Measurements from ENCODE around the gene NAB1. TPM values are rescaled to one million over a fixed set of nuclear protein-coding genes. Genes with fewer than 3 reads are reported as not detected.

Gene NAB1
- total RNA-seq, 1 experiment from 2014 or later: 36.9 TPM

- H3K79me2 ChIP-seq (ENCODE audit: insufficient read depth, low read length): 0 out of 2 replicates have a peak, but pooled peaks cover 3% of the 10 kb centered on the region
- no peaks in the 10 kb centered on the region for H3K9me3 ChIP-seq (ENCODE audit: control insufficient read depth, low read depth, low read length)
- no peak overlapping the region for H4K8ac ChIP-seq (replicated peaks; ENCODE audit: insufficient read length, low read depth, low read length)
- H3K9ac ChIP-seq (ENCODE audit: extremely low read depth, insufficient read length, low read length): no peak overlapping the region
- no peak overlapping the region for H4K5ac ChIP-seq (ENCODE audit: insufficient read length, low read depth, low read length)
- H2AFZ ChIP-seq (ENCODE audit: low read length): no peak overlapping the region
- peaks cover 16% of the 10 kb centered on the region for H3K23me2 ChIP-seq (ENCODE audit: insufficient read length, low read depth, low read length, poor library complexity, severe bottlenecking)
- no peak overlapping the region for H2BK12ac ChIP-seq (ENCODE audit: insufficient read length, low read depth, low read length)
- peak; percentile 63 for DNase-seq
- H3K4me2 ChIP-seq (ENCODE audit: insufficient read depth, insufficient read length, low read length): peak overlapping the region; percentile 88
- WGBS (ENCODE audit: extremely low coverage, insufficient read length, low lambda C conversion rate): no CpG with 5 or more reads among the region's 78 CpGs
- no peak overlapping the region for H3K18ac ChIP-seq (ENCODE audit: insufficient read length, low read depth, low read length)
- TF ChIP-seq, protein P1, sequence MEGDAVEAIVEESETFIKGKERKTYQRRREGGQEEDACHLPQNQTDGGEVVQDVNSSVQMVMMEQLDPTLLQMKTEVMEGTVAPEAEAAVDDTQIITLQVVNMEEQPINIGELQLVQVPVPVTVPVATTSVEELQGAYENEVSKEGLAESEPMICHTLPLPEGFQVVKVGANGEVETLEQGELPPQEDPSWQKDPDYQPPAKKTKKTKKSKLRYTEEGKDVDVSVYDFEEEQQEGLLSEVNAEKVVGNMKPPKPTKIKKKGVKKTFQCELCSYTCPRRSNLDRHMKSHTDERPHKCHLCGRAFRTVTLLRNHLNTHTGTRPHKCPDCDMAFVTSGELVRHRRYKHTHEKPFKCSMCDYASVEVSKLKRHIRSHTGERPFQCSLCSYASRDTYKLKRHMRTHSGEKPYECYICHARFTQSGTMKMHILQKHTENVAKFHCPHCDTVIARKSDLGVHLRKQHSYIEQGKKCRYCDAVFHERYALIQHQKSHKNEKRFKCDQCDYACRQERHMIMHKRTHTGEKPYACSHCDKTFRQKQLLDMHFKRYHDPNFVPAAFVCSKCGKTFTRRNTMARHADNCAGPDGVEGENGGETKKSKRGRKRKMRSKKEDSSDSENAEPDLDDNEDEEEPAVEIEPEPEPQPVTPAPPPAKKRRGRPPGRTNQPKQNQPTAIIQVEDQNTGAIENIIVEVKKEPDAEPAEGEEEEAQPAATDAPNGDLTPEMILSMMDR (conservative IDR thresholded peaks at IDR 0.05): no peak
- H2BK15ac ChIP-seq (ENCODE audit: low read depth, low read length): no peak overlapping the region
- Mint-ChIP-seq H3K27me3 (ENCODE audit: low read depth) (peaks cover 20% of the 10 kb centered on the region), H3K27ac (0 out of 7 replicates have a peak overlapping the region, but pooled peaks of 1 of the 3 experiments have one; percentile 57), H3K4me1 (peaks cover 18 to 19% of the 10 kb centered on the region in 2 experiments), H3K9me3 (no peaks in the 10 kb centered on the region), H3K36me3 (ENCODE audit: insufficient read depth in 1 of 3, low read depth in 3 of 3) (no peaks in the 10 kb centered on the region), H3K4me3 (peak overlapping the region; percentile 76 to 84)
- H3K4ac ChIP-seq (ENCODE audit: low read depth, low read length): no peak overlapping the region
- no peak overlapping the region for H3K56ac ChIP-seq (ENCODE audit: insufficient read length, low read depth, low read length)
- H2AK5ac ChIP-seq (ENCODE audit: insufficient read length, low read length): no peak overlapping the region
- H4K20me1 ChIP-seq (ENCODE audit: control insufficient read depth, insufficient read depth, insufficient read length): no peaks in the 10 kb centered on the region
- no peak overlapping the region for H2BK120ac ChIP-seq (ENCODE audit: low read depth, low read length, poor library complexity, severe bottlenecking)
- no peaks in the 10 kb centered on the region for H3K79me1 ChIP-seq (ENCODE audit: insufficient read depth, low read depth, low read length, poor library complexity, severe bottlenecking)
- H2BK20ac ChIP-seq (ENCODE audit: low read depth, low read length, poor library complexity, severe bottlenecking): no peak overlapping the region
- no peak overlapping the region for H3K14ac ChIP-seq (ENCODE audit: insufficient read depth, low read length)
- no peak overlapping the region for H2BK5ac ChIP-seq (ENCODE audit: insufficient read length, low read length)
- no peak overlapping the region for H3T11ph ChIP-seq (ENCODE audit: low read length)
- H3K27ac ChIP-seq (ENCODE audit: insufficient read length, low read depth, low read length): no peak overlapping the region
- H3K27me3 ChIP-seq (ENCODE audit: insufficient read depth, low read length): no peaks in the 10 kb centered on the region
- peaks cover 2% of the 10 kb centered on the region; the same call in 1 of the 2 replicates for H3K4me1 ChIP-seq (ENCODE audit: insufficient read depth, low read length)
- H3K23ac ChIP-seq (ENCODE audit: insufficient read length, low read depth, low read length): no peak overlapping the region
- H4K91ac ChIP-seq (ENCODE audit: insufficient read length, low read depth, low read length): no peak overlapping the region
Measured at GRCh38 chr2:190648289-190649034, 421 bp upstream of the NAB1 start.
